Erythroblast (primary cell): Measurements from ENCODE around the gene UQCC5.

Experiments used
- GATA1 ChIP-seq: IDR thresholded peaks from 2 replicates; pipeline ENCODE4 v1.6.1; 2011; ENCODE audit warnings: low read depth, mild to moderate bottlenecking, control low read depth, low read length, moderate library complexity
- POLR2A ChIP-seq: IDR thresholded peaks from 2 replicates; pipeline ENCODE4 v1.6.1; 2011; ENCODE audit warnings: mild to moderate bottlenecking, low read length

GRCh38 chr3:52541050-52541449 is 4.6 kb downstream of the UQCC5 start:
- no peak for TF ChIP-seq POLR2A
- no peak for TF ChIP-seq GATA1
